Neural cell (in vitro differentiated cells): ENCODE results near the gene FAAH. TPM values are rescaled to one million over a fixed set of nuclear protein-coding genes. Genes with fewer than 3 reads are reported as not detected.

Experiments
- H2AFZ ChIP-seq: fragments of 200-600, 300-800 bp; sonication (generic), shearing (Covaris generic); 2 replicates; pipeline ENCODE4 v1.6.0; 2014; ENCODE audit warnings: low read depth, mild to moderate bottlenecking, antibody characterized with exemption, low read length, moderate library complexity
- H3F3A ChIP-seq: fragments of 200-600 bp; shearing (Covaris generic); 2 replicates; pipeline ENCODE4 v1.6.1; 2016; ENCODE audit warnings: mild to moderate bottlenecking, moderate library complexity, mixed read lengths, antibody characterized with exemption, low read length; ENCODE audit not compliant: insufficient read depth, poor library complexity, severe bottlenecking
- H3K27ac ChIP-seq: fragments of 200-600, 300-800 bp; sonication (generic), shearing (Covaris generic); 2 replicates; pipeline ENCODE4 v1.5.1; 2014; ENCODE audit warnings: mild to moderate bottlenecking, low read length, moderate library complexity
- H3K27me3 ChIP-seq: fragments of 300-800, 200-600 bp; sonication (generic), shearing (Covaris generic); 2 replicates; pipeline ENCODE4 v1.6.0; 2014; ENCODE audit warnings: mild to moderate bottlenecking, low read depth, low read length, moderate library complexity; ENCODE audit not compliant: insufficient read depth
- H3K36me3 ChIP-seq: fragments of 300-800, 200-600 bp; sonication (generic), shearing (Covaris generic); 2 replicates; pipeline ENCODE4 v1.5.1; 2014; ENCODE audit warnings: mild to moderate bottlenecking, antibody characterized with exemption, low read length, moderate library complexity; ENCODE audit not compliant: insufficient read depth
- H3K4me2 ChIP-seq: fragments of 300-800, 200-600 bp; sonication (generic), shearing (Covaris generic); 2 replicates; pipeline ENCODE4 v1.6.0; 2014; ENCODE audit warnings: mild to moderate bottlenecking, low read length
- H3K4me3 ChIP-seq: fragments of 300-800, 200-600 bp; sonication (generic), shearing (Covaris generic); 2 replicates; pipeline ENCODE4 v1.5.1; 2014; ENCODE audit warnings: mild to moderate bottlenecking, low read length, moderate library complexity
- H3K79me2 ChIP-seq: fragments of 200-600 bp; shearing (Covaris generic); replicated peaks from 2 replicates; pipeline ENCODE4 v1.6.0; 2014; ENCODE audit warnings: mild to moderate bottlenecking, low read length, moderate library complexity; ENCODE audit not compliant: insufficient read depth
- H3K9ac ChIP-seq: fragments of 300-800, 200-600 bp; sonication (generic), shearing (Covaris generic); 2 replicates; pipeline ENCODE4 v1.6.1; 2016; ENCODE audit warnings: mild to moderate bottlenecking, low read length, mixed read lengths
- H3K9me2 ChIP-seq: fragments of 200-600 bp; shearing (Covaris generic); 2 replicates; pipeline ENCODE4 v1.6.1; 2016; ENCODE audit warnings: mild to moderate bottlenecking, low read length, mixed read lengths; ENCODE audit not compliant: insufficient read depth
- H3K9me3 ChIP-seq: fragments of 200-600, 300-800 bp; sonication (generic), shearing (Covaris generic); 2 replicates; pipeline ENCODE4 v1.6.1; 2016; ENCODE audit warnings: mild to moderate bottlenecking, mixed run types, low read length, moderate library complexity, mixed read lengths
- H4K20me1 ChIP-seq: fragments of 200-600 bp; shearing (Covaris generic); 2 replicates; pipeline ENCODE4 v1.6.1; 2016; ENCODE audit warnings: mild to moderate bottlenecking, mixed run types; ENCODE audit not compliant: insufficient read depth
- CTCF ChIP-seq: fragments of 450-650 bp; IDR thresholded peaks from 2 replicates; pipeline ENCODE4 v1.5.1; 2014; ENCODE audit warnings: antibody characterized with exemption, mild to moderate bottlenecking, moderate library complexity; ENCODE audit not compliant: poor library complexity, severe bottlenecking
- EP300 ChIP-seq: fragments of 450-650 bp; conservative IDR thresholded peaks from 2 replicates; pipeline ENCODE4 v1.6.1; 2014; ENCODE audit warnings: antibody characterized with exemption, mild to moderate bottlenecking, moderate library complexity; ENCODE audit not compliant: poor library complexity, severe bottlenecking
- EZH2 ChIP-seq: fragments of 200-600, 300-800 bp; shearing (Covaris generic), sonication (generic); IDR thresholded peaks from 2 replicates; pipeline ENCODE4 v1.6.1; 2014; ENCODE audit warnings: antibody characterized with exemption, low read length, borderline replicate concordance, mild to moderate bottlenecking; ENCODE audit not compliant: insufficient read depth, poor library complexity, severe bottlenecking
- MXI1 ChIP-seq: fragments of 450-650 bp; conservative IDR thresholded peaks from 2 replicates; pipeline ENCODE4 v1.6.1; 2014; ENCODE audit warnings: antibody characterized with exemption, mild to moderate bottlenecking; ENCODE audit not compliant: poor library complexity, severe bottlenecking
- POLR2AphosphoS5 ChIP-seq: IDR thresholded peaks from 2 replicates; pipeline ENCODE4 v1.6.1; 2012
- RAD21 ChIP-seq: fragments of 450-650 bp; conservative IDR thresholded peaks from 2 replicates; pipeline ENCODE4 v1.6.1; 2014; ENCODE audit warnings: antibody characterized with exemption, mild to moderate bottlenecking, moderate library complexity
- REST ChIP-seq: IDR thresholded peaks from 2 replicates; pipeline ENCODE4 v1.6.1; 2012; ENCODE audit warnings: borderline replicate concordance
- SMC3 ChIP-seq: fragments of 450-650 bp; conservative IDR thresholded peaks from 2 replicates; pipeline ENCODE4 v1.6.1; 2014; ENCODE audit warnings: antibody characterized with exemption, mild to moderate bottlenecking, moderate library complexity; ENCODE audit not compliant: poor library complexity
- TAF1 ChIP-seq: IDR thresholded peaks from 2 replicates; pipeline ENCODE4 v1.6.1; 2012; ENCODE audit warnings: low read depth
- polyA minus RNA-seq: library from RNA; depleted of rRNA, polyadenylated mRNA; stranded (reverse); fragments of >200 nt; gene quantifications from 2 replicates; pipeline ENCODE4 v1.2.3, GENCODE V29; 2014
- polyA plus RNA-seq: library from polyadenylated mRNA; depleted of rRNA; stranded (reverse); fragments of >200 nt; gene quantifications from 2 replicates; pipeline ENCODE4 v1.2.3, GENCODE V29; 2014

FAAH gene
- 106 and 111 TPM in 2 replicates for polyA plus RNA-seq
- polyA minus RNA-seq = 47.6 and 54.5 TPM in 2 replicates

- no peaks in the 10 kb centered on the region for H3K9me3 ChIP-seq
- H3K79me2 ChIP-seq = no peaks in the 10 kb centered on the region
- no peaks in the 10 kb centered on the region for H3K36me3 ChIP-seq
- H2AFZ ChIP-seq = peak within 1 kb of the TSS; percentile 58
- TF ChIP-seq EZH2 (no peak), CTCF (peak; percentile 39), RAD21 (peak; percentile 39), EP300 (peak; percentile 64), SMC3 (no peak), TAF1 (peak; percentile 50), POLR2AphosphoS5 (peak; percentile 88), MXI1 (peak; percentile 93), REST (peak; percentile 62)
- peak within 1 kb of the TSS; percentile 92 for H3K4me3 ChIP-seq
- no peaks in the 10 kb centered on the region for H3K27me3 ChIP-seq
- no peaks in the 10 kb centered on the region for H3F3A ChIP-seq
- no peaks in the 10 kb centered on the region for H4K20me1 ChIP-seq
- H3K9me2 ChIP-seq = no peaks in the 10 kb centered on the region
- peak within 1 kb of the TSS; percentile 84 for H3K4me2 ChIP-seq
- peak within 1 kb of the TSS; percentile 14 for H3K27ac ChIP-seq
- H3K9ac ChIP-seq = peak within 1 kb of the TSS; percentile 74
Measured at GRCh38 chr1:46394108-46394871, at the start of gene FAAH. Gene FAAH (plus strand): TSS chr1:46394317. CDS start chr1:46394349, 32 bp downstream.

- no peaks in the 10 kb centered on the region for H3K36me3 ChIP-seq
- no peaks in the 10 kb centered on the region for H3F3A ChIP-seq
- H3K27ac ChIP-seq = no peak overlapping the region
- no peaks in the 10 kb centered on the region for H4K20me1 ChIP-seq
- no peak overlapping the region for H2AFZ ChIP-seq
- TF ChIP-seq MXI1 = no peak
- no peak for TF ChIP-seq POLR2AphosphoS5
- TF ChIP-seq SMC3 = no peak
- no peak for TF ChIP-seq EP300
- no peak for TF ChIP-seq REST
- no peak for TF ChIP-seq EZH2
- no peak for TF ChIP-seq RAD21
- TF ChIP-seq TAF1 = no peak
- TF ChIP-seq CTCF = no peak
- no peak overlapping the region for H3K9ac ChIP-seq
- H3K27me3 ChIP-seq = no peaks in the 10 kb centered on the region
- H3K9me3 ChIP-seq = no peaks in the 10 kb centered on the region
- no peaks in the 10 kb centered on the region for H3K79me2 ChIP-seq
- no peaks in the 10 kb centered on the region for H3K9me2 ChIP-seq
- H3K4me3 ChIP-seq = no peak overlapping the region
- no peak overlapping the region for H3K4me2 ChIP-seq
Measured at GRCh38 chr1:46344481-46344880, 49.6 kb upstream of the FAAH start.
